ENCODE data around the gene RNF34.

RNF34 gene

DNA sequence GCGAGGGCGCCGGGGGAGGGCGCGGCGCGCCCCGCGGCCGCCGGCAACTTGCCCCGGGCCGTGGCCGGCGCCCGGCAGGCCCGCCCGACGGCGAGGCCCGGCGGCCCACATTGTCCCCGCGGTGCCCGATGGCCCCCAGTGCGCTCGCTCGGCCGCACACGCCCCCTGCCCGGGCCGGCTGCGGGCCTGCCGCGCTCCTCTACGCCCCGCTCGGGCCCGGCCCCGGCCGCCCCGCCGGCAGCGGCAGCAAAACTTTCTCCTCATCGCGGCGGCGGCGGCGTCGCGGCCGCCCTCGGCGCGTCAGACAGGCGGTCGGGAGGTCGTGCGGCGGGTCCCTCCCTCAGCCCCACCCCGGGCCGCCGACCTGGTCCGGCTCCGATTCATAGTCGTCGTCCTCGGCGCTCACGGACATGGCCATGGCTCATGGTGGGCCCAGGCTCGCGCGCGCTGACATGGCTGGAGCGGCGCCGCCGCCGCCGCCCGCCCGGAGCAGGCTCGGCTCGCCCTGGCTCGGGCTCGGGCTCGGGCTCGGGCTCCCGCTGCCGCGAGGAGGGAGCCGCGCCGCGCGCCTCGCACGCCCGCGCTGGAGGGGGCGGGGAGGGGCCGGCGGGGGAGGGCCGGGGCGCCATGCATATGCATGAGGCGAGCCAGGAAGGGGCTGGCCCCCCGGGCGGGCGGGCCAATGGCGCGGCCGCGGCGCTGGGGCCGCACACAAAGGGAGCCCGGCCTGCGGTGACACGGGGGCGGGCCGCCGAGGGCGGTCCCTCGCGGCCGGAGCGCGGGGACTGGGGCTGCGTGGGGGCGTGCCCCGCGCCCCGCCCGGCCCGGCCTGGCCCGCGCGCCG lies 67.1 kb downstream of the RNF34 start:
- DNase-seq (ENCODE audit: low spot score): peak; percentile 87

DNA sequence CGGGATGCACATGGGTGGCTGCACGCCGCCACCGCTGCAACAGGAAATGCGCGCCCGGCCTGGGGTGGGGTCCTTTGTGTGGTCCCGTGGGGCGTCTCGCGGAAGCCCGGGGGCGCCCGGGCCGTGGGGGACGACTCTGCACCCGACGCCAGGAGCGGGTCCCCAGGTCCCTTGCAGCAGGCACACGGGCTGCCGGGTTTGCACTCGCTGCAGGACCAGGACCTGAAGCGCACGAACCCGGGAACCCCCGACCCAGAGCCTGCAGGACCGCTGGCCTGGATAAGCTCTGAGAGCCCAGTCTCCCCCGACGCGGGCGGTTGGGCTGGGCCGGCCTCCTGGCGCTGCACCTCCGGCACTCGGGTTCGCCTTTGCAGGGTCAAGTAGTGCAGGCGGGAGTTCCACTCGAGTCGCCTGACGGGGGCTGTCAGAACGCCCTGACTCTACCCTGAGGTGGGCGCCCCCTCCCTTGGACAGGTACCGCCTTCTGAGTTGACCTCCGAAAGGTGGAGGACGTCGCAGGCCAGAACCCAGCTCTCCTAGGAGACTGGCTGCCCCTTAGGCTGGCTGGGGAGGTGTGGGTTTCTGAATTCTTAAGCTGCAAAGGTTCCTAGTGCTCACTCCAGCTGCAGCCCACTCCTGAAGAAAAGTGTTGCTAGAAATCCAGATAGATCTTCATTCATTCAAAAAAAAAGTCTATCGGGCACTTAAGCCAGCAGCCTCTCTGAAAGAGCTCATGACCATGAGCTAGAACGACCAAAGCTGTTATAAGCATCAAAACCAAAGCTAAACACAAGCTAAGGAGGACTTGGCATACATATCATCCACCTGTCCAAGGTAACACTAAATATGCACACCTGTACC lies 68.0 kb downstream of the RNF34 start:
- DNase-seq (ENCODE audit: low spot score): no peak

DNA sequence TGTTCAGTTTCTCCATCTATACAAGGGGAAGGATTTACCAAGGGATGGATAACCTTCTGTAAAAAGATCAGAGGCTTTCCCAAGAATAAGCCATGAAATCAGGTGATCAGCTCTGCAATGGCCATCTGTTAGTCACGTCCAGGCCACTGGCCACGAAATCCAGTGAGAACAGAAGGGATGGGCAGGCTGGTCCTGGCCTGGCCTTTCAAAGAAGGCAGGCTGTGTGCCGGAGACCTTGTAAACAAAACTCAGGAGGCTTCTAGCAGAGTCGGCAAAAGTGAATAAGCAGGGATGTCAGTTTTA lies 68.5 kb downstream of the RNF34 start:
- DNase-seq (ENCODE audit: low spot score): no peak

DNA sequence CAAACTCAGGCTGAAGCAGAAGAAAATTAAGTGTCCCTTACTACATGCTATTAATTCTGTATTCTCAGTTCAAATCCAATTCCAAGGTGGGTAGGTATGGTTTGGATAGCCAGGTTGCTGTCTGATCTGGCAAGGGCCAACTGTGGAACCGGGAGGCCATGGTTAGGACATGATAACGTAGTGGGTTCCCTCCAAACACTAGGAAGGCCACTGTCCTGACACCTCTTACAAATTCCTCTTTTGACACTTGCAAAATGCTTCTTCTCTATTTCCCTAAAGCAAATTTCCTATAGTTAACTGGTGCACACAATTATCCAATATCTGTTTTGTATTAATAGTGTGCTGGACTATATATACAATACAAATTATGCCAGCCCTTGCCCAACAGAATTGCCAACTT lies 70.8 kb downstream of the RNF34 start:
- no peak for DNase-seq (ENCODE audit: low spot score)

DNA sequence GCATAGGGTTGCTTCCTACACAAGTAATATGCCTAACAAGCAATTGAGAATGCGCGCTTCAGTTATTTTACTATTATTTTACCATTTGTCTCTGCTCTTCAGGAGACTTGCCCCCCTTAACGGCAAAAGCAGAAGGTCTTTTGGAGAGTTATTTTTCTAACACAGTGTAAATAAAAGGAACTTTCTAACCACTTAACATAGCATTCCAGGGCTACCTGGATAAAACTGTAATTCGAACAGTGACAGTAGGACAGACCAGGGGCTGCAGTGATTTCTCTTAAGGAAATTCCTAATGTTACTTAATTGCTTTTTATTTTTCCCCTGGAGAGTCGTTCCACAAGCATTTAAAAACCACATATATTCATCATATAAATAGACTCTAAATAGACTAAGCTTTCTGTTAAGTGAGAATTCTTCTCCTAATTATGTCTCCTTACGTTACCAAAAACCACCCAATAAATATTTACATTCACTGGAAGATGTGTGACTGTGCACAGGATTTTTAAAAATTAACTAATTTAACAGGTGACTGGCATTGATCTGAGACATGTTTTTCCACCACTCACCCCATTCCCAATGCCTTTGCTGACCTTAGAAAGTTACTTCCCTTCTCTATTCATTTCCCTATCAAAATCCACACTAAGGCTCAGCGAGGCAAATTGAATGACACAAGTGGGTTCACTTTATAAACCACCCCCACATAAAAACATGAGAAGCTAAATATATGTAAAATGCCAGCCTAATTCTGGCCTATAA lies 72.4 kb downstream of the RNF34 start:
- DNase-seq (ENCODE audit: low spot score): no peak

Data from RKO (cell line).